Measurements from ENCODE around the gene MYLK4. TPM values are rescaled to one million over a fixed set of nuclear protein-coding genes. Genes with fewer than 3 reads are reported as not detected.
A peak's percentile ranks its signal among the peaks of the same experiment; 100 is the strongest.

MYLK4 gene
- total RNA-seq, 1 experiment from 2014 or later, result 0.03 TPM

DNA sequence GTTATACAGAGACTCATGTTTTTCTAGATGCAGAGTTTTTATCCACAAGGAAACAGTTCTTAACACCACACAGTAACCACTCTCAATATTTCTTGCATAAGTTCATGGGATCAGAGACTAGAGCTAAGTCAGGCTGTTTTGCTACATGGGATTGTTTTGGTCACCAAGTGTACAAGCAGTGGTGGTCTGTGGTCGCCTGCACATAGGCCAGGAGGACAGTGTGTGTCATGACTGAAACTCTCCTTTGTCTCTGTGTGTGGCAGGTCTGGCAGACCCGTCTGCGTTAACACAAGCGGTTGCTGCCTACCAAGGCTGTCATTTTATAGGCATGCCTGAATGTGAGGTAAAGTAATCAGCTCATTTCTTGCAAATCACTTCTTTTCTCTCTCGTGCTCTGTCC, 33.3 kb upstream of the MYLK4 start:
- Histone ChIP-seq H3K36me3 (replicated peaks; ENCODE audit: control insufficient read depth, insufficient read depth, low read length) (peaks cover 9% of the 10 kb centered on the region), H3K4me3 (ENCODE audit: insufficient read depth, low read depth, low read length) (no peak overlapping the region), H3K27me3 (ENCODE audit: control insufficient read depth, insufficient read depth, low read length) (no peaks in the 10 kb centered on the region)
- no peak for DNase-seq

DNA sequence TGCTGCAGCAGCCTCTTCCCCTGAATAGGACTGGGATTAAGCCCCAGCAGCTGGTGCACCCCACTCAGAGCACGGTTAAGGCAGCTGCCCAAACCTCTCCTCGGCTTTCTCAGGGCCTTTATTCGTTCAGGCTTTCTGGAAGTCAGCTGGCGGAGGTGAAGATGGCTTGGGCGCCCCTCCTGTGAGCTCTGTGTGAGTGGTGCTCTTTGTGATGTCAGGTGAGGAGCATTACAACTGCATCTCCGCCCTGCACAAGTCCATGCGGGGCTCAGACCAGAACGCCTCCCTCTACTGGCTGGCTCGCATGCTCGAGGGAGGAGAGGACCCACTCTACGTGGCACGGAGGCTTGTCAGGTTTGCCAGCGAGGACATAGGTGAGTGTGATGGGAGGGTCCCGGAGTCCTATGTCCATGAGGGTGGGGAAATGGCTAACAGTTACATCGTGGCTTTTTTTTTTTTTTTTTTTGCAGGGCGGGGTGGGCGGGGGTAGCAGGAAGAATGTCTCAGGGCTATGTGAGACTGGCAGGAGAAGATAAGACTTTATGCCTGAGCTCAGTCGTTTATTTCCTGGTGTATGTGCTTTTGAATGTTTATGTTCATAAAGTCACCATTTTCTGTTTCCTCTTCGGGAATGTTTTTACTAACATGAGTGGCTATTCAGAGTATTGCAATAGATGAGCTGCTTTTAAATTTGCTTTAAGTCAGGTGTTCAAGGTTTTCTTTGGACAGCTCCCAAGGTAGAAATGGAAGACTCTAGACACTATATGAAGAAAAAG, 32.7 kb upstream of the MYLK4 start:
- Histone ChIP-seq H3K4me3 (ENCODE audit: insufficient read depth, low read depth, low read length) (no peak overlapping the region), H3K36me3 (replicated peaks; ENCODE audit: control insufficient read depth, insufficient read depth, low read length) (peaks cover 11% of the 10 kb centered on the region), H3K27me3 (ENCODE audit: control insufficient read depth, insufficient read depth, low read length) (no peaks in the 10 kb centered on the region)
- DNase-seq, result peak; percentile 71

DNA sequence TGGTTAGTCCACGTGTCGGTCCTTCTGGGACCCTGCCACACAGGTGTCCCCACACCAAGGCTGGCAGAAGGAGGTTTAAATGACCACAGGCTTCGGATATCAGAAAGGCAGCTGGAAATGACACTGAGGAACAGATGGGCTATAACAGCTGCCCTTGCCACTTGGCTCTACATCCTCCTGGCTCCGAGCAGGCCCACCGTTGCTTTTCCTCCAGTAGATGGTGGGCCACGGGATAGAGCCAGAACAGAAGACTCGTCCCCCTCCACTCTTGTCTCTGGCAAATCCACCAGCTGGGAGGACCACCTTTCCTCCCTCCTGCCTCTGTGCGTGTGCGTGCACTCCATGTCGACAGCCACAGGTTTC, 32.1 kb upstream of the MYLK4 start:
- no peaks in the 10 kb centered on the region for H3K27me3 ChIP-seq (ENCODE audit: control insufficient read depth, insufficient read depth, low read length)
- no peak for DNase-seq
- no peak overlapping the region for H3K4me3 ChIP-seq (ENCODE audit: insufficient read depth, low read depth, low read length)
- H3K36me3 ChIP-seq (replicated peaks; ENCODE audit: control insufficient read depth, insufficient read depth, low read length), result peaks cover 11% of the 10 kb centered on the region

DNA sequence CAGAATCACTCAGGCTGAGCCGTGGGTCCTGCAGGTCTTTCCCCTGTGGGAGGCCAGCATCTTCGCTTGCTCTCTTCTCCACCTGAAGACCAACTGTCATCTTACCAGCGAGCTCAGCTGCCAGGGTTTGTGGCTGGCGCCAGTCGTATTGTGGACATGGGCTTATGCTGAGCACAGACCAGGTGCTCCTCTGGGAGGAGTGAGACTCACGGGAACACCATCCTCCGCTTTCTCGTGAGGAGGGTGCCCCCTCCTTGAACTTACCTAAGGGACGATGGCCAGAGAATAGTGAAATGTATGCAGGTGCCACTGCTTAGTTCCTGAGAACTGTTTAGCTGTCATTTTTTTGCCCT, 31.6 kb upstream of the MYLK4 start:
- Histone ChIP-seq H3K27me3 (ENCODE audit: control insufficient read depth, insufficient read depth, low read length) (no peaks in the 10 kb centered on the region), H3K4me3 (ENCODE audit: insufficient read depth, low read depth, low read length) (no peak overlapping the region), H3K36me3 (replicated peaks; ENCODE audit: control insufficient read depth, insufficient read depth, low read length) (peaks cover 11% of the 10 kb centered on the region)
- no peak for DNase-seq

DNA sequence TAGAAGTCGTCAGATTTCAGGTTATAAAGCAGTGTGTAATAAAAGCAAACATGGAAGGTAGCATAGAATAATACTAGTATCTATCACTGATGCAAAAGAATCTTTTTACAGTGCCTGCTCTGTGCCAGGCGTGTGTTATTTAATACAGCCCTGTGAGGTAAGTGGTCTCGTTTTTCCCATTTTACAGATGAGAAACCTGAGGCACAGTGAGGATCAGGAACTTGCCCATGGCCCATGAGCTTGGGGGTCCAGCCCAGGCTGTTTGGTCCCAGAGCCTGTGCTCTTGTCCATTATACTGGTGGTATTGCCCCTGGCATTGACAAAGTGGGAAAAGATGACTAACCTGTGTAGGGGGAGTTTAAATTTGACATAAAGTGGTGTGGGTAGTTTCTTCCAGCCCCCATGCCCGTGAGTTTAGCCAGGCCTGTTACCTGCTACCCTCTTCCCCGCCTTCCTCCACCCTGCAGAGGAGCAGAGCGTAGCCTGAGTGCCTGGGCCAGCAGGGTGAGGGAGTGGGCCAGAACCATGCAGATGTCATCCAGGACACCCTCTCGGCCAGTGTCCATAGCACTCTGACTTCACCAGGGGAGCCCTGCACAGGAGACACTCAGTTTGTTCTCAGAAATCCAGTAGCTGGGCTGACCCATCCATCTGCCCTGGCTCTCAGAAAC, 31.1 kb upstream of the MYLK4 start:
- H3K4me3 ChIP-seq (ENCODE audit: insufficient read depth, low read depth, low read length), result no peak overlapping the region
- H3K27me3 ChIP-seq (ENCODE audit: control insufficient read depth, insufficient read depth, low read length), result no peaks in the 10 kb centered on the region
- peaks cover 11% of the 10 kb centered on the region for H3K36me3 ChIP-seq (replicated peaks; ENCODE audit: control insufficient read depth, insufficient read depth, low read length)
- DNase-seq, result no peak

DNA sequence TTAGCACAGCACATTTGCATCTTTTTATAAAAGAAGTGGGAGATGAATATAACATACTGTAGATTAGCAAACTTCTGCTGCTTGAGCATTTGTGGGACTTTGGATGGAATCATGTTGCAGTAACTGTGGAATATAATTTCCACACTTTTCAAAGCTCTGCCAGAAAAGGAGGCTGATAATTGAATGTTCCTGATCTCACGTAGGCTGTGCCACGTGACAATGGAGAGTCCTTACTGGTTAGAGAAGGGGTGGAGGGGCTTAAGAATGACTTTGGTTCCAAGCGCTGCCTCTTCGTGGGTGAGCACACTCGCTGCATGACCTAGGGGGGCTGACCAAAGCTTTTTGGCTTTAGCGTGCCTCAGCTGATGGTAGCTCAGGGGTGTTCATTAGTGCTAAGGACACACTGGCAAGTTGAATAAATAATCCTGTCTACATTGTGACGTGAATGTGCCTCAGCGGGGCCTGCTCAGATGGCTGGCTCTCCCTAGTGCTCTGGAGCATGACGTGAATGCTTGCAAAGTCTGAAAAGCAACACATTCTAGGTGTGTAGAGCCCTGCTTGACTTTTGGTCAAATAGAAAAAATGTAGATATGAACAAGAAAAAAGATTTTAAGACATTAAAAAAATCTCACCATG, 29.5 kb upstream of the MYLK4 start:
- no peaks in the 10 kb centered on the region for H3K27me3 ChIP-seq (ENCODE audit: control insufficient read depth, insufficient read depth, low read length)
- no peak overlapping the region for H3K4me3 ChIP-seq (ENCODE audit: insufficient read depth, low read depth, low read length)
- peaks cover 12% of the 10 kb centered on the region for H3K36me3 ChIP-seq (replicated peaks; ENCODE audit: control insufficient read depth, insufficient read depth, low read length)
- DNase-seq, result no peak

DNA sequence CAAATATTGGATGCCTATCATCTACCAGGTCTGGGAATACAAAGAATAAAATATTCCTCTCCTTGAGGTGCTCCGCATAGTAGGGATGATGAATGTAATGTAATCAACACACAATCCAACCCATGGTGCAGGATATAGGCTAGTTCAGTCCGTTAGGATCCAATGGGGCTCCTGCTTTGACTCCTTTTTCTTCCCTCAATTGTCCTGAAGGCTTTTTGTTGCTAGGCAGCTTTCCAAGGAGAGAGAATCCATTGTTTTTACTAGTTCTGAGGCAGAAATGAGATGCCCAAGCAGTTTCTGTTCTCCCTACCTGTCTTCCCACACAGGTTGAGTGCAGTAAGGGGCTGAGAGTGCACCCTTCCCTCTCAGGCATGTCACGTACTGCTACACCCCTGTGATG, 26.5 kb upstream of the MYLK4 start:
- Histone ChIP-seq H3K27me3 (ENCODE audit: control insufficient read depth, insufficient read depth, low read length) (no peaks in the 10 kb centered on the region), H3K36me3 (replicated peaks; ENCODE audit: control insufficient read depth, insufficient read depth, low read length) (peaks cover 12% of the 10 kb centered on the region), H3K4me3 (ENCODE audit: insufficient read depth, low read depth, low read length) (no peak overlapping the region)
- DNase-seq, result no peak

DNA sequence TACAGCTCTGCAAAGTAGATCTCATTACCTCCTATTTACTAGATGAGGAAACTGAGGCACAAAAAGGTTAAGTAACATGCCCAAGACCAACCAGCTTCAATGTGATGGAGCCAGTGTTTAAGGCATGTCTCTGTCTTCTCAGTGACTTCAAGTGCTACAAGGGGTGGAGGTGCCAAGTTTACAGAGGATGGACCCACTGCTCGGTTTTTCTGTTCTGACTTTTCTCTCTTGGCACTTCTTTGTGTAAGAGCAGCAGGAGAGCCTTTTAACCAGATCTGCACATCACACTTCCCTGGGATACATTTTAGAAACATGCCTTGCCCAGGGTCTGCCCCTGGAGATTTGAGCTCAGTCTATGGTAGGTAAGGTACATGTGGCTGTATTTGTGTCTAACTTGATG, 24.3 kb upstream of the MYLK4 start:
- Histone ChIP-seq H3K4me3 (ENCODE audit: insufficient read depth, low read depth, low read length) (no peak overlapping the region), H3K27me3 (ENCODE audit: control insufficient read depth, insufficient read depth, low read length) (no peaks in the 10 kb centered on the region), H3K36me3 (replicated peaks; ENCODE audit: control insufficient read depth, insufficient read depth, low read length) (peaks cover 14% of the 10 kb centered on the region)
- no peak for DNase-seq

DNA sequence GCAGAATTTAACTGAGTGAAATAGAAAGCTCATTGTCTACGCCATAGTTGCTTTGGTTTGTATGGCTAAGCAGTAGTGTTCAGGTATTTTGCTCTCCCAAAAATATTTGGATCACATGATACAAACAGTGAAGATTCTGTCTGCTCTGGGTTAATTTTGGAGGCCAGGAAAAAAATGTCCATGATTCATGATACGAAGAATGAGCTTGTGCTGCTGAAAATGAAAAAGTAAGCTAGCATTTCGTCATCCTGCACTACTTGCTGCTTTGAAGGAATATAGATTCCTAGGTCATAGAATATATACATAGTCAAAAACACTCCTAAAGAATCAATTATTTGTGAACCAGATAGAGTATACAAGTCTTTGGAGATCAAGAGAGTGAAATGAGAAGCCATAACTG, 22.7 kb upstream of the MYLK4 start:
- no peak overlapping the region for H3K4me3 ChIP-seq (ENCODE audit: insufficient read depth, low read depth, low read length)
- H3K27me3 ChIP-seq (ENCODE audit: control insufficient read depth, insufficient read depth, low read length), result no peaks in the 10 kb centered on the region
- peaks cover 9% of the 10 kb centered on the region for H3K36me3 ChIP-seq (replicated peaks; ENCODE audit: control insufficient read depth, insufficient read depth, low read length)
- no peak for DNase-seq

DNA sequence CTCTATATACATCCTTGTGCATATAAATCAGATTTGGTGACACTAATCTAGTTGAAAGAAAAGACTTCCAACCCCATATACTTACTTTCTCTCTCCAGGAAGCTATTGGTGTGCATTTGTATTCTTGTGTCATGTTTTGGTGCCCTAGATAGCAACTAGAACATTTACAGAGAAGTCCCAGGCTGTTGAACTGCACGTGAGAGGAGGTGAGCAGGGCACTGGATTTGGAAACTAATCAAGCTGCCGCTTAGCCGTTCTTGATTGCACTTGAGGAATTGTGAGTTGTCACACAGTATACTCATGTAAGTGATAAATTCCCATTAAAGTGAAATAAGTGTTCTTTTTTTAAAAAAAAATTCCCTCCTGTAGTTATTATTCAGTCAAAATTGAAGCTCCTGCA, 22.1 kb upstream of the MYLK4 start:
- no peaks in the 10 kb centered on the region for H3K27me3 ChIP-seq (ENCODE audit: control insufficient read depth, insufficient read depth, low read length)
- peaks cover 10% of the 10 kb centered on the region for H3K36me3 ChIP-seq (replicated peaks; ENCODE audit: control insufficient read depth, insufficient read depth, low read length)
- no peak for DNase-seq
- no peak overlapping the region for H3K4me3 ChIP-seq (ENCODE audit: insufficient read depth, low read depth, low read length)

DNA sequence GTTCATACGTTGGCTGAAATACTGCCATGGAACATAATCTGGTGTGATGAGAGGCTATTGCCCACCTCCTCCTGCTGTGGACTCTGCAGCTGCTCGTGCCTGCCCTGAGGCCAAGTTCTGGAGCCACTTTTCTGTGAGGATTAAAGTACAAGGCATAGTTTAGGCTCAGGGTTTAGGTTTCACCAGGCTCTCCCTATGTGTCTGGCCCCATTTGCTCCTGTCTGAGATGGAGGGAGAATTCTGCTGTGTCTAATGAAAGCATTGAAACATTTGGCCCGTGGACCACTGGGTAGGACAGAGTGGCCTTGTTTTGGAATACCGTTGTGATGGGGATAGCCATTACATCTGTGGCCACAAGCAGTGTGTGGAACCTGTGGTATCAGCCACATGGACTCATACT, 20.4 kb upstream of the MYLK4 start:
- H3K36me3 ChIP-seq (replicated peaks; ENCODE audit: control insufficient read depth, insufficient read depth, low read length), result peaks cover 10% of the 10 kb centered on the region
- H3K27me3 ChIP-seq (ENCODE audit: control insufficient read depth, insufficient read depth, low read length), result peaks cover 1% of the 10 kb centered on the region; the same call in 1 of the 2 replicates
- H3K4me3 ChIP-seq (ENCODE audit: insufficient read depth, low read depth, low read length), result no peak overlapping the region
- DNase-seq, result no peak

DNA sequence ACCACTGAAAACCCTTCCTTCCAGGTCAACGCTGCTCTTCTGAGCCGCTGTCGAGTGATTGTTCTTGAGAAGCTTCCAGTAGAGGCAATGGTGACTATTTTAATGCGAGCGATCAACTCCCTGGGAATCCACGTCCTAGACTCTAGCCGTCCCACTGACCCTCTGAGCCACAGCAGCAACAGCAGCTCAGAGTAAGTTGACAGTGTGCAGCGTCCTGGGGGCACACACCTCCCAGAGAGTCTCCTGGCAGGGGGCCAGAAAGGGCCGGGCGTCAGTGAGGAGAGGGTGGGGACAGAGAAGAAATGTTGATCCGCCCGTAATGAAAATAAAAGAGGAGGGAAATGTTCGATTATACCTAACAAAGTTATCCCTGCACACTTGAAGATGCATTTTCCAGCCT, 19.4 kb upstream of the MYLK4 start:
- no peak for DNase-seq
- peaks cover 9% of the 10 kb centered on the region for H3K36me3 ChIP-seq (replicated peaks; ENCODE audit: control insufficient read depth, insufficient read depth, low read length)
- no peak overlapping the region for H3K4me3 ChIP-seq (ENCODE audit: insufficient read depth, low read depth, low read length)
- peaks cover 1% of the 10 kb centered on the region; the same call in 1 of the 2 replicates for H3K27me3 ChIP-seq (ENCODE audit: control insufficient read depth, insufficient read depth, low read length)

DNA sequence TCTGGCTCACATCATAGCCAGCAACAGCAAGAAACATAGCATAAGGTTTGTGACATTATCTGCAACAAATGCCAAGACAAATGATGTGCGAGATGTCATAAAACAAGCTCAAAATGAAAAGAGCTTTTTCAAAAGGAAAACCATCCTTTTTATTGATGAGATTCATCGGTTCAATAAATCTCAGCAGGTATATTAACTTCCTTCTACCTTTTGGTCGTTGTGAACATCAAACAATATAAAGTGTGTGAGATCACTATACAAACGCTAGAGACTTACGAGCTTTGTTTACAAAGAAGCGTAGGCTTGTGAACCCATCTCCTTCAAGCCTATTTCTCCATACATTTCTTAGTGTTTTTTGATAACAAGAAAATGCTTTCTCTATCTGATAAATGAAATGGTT, 18.0 kb upstream of the MYLK4 start:
- no peak overlapping the region for H3K4me3 ChIP-seq (ENCODE audit: insufficient read depth, low read depth, low read length)
- peaks cover 1% of the 10 kb centered on the region; the same call in 1 of the 2 replicates for H3K27me3 ChIP-seq (ENCODE audit: control insufficient read depth, insufficient read depth, low read length)
- H3K36me3 ChIP-seq (replicated peaks; ENCODE audit: control insufficient read depth, insufficient read depth, low read length), result peaks cover 5% of the 10 kb centered on the region
- no peak for DNase-seq

DNA sequence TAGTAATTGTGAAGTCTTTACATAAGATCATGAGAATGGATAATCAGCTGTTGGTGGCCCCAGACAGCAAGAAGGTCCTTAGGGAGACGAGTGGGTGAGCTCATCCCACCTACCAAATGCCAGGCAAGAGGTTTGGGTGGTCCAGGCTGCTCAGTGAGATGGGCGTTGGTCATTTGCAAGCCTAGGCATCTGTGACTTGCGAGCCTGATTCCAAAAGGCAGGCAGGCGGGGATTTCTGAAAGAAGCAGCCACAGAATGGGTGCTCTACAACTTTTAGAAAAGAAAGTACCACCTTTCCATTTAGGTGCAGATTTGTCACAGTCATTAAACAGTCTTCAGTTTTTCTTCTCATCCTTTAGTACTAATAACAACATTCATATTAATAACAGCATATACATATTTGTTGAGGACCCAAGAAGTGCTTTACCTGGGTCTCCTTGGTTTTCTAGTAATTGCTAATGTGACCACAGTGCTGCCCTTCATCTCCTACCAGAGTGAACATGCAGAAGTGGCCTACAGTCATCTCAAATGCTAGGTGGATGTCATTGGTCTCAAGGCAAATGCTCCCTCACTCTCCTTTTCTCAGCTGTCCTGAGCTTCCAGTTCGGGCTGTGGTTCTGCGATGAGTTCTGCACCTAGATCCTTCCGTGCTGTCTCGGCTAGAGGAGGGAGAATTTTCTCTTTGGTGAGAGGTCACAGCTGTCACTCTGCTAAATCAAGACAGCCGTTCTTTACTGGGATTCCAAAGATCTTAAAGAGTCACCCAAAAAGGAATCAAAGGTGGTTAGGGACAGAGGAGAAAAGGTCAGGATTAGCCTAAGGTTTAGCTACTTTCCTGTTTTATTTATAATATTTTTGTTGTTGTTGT, 17.2 kb upstream of the MYLK4 start:
- Histone ChIP-seq H3K36me3 (replicated peaks; ENCODE audit: control insufficient read depth, insufficient read depth, low read length) (peaks cover 5% of the 10 kb centered on the region), H3K4me3 (ENCODE audit: insufficient read depth, low read depth, low read length) (no peak overlapping the region; the same call in 1 of the 2 replicates), H3K27me3 (ENCODE audit: control insufficient read depth, insufficient read depth, low read length) (peaks cover 1% of the 10 kb centered on the region; the same call in 1 of the 2 replicates)
- DNase-seq, result no peak
